Fibroblast of villous mesenchyme (primary cell): Measurements from ENCODE around the gene PAAF1. TPM values are rescaled to one million over a fixed set of nuclear protein-coding genes. Genes with fewer than 3 reads are reported as not detected.

Source experiments
- DNase-seq: peaks from one replicate; pipeline ENCODE4 v3.0.0-alpha.2; 2010; ENCODE audit warnings: low read depth
- H3K4me3 ChIP-seq: 2 replicates; pipeline ENCODE4 v1.5.1; 2011; ENCODE audit warnings: low read depth, mild to moderate bottlenecking, low read length
- total RNA-seq: library from RNA; depleted of rRNA; stranded (reverse); fragments of >200 nt; gene quantifications from 2 replicates; pipeline ENCODE4 v1.2.3, GENCODE V29; 2012
- TF ChIP-seq, protein P1 (sequence below): IDR thresholded peaks from 2 replicates; pipeline ENCODE4 v1.5.1; 2012; ENCODE audit warnings: low read depth, mild to moderate bottlenecking, low read length; ENCODE audit not compliant: insufficient read depth

Gene PAAF1
- total RNA-seq, 1 donor = 6.9 TPM

DNA sequence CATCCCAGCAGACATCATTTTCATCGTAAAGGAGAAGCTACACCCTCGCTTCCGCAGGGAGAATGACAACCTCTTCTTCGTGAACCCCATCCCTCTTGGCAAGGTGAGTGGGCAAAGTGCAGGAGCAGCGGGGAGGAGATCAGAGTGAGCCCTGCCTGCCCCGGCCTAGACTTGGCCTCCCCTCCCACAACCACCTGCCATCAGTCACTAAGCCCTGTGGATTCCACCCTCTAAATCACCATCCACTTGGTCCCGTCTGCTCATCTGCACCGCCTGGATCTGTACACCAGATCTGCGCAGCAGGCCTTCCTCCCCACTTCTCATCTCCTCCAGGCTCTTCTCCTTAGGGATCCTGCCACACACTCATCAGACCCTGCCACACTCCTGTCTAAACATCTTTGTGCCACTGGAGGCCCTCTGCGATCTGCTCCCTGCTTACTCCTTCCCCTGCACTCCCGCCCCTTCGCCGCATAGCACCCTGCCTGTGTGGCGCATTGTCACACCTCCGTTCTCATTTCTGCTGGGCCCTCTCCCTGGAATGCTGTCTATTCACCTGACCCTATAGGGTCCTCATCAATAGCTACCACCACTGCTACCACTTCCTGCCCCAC is 91.7 kb downstream of the PAAF1 start:
- no peak overlapping the region for H3K4me3 ChIP-seq
- DNase-seq = no peak
- TF ChIP-seq, protein P1, sequence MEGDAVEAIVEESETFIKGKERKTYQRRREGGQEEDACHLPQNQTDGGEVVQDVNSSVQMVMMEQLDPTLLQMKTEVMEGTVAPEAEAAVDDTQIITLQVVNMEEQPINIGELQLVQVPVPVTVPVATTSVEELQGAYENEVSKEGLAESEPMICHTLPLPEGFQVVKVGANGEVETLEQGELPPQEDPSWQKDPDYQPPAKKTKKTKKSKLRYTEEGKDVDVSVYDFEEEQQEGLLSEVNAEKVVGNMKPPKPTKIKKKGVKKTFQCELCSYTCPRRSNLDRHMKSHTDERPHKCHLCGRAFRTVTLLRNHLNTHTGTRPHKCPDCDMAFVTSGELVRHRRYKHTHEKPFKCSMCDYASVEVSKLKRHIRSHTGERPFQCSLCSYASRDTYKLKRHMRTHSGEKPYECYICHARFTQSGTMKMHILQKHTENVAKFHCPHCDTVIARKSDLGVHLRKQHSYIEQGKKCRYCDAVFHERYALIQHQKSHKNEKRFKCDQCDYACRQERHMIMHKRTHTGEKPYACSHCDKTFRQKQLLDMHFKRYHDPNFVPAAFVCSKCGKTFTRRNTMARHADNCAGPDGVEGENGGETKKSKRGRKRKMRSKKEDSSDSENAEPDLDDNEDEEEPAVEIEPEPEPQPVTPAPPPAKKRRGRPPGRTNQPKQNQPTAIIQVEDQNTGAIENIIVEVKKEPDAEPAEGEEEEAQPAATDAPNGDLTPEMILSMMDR = no peak

DNA sequence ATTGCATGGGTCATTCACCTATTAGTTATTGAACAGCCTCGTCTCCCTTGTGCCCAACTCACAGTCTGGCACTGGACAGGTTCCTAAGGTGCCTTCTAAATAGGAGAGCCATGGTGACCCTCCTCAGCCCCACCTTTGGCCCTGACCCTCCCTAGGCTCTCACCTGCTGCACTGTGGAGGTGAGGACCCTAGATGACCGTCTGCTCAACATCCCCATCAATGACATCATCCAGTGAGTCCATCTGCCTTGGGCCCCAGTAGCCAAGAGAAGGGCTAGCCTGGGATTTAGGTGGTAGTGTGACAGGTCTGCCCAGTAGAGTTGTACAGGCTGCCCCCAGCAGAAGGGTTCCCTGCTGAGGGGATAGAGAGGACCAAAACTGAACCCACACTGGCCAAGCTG is 92.3 kb downstream of the PAAF1 start:
- TF ChIP-seq, protein P1 = no peak
- DNase-seq = no peak
- H3K4me3 ChIP-seq = no peak overlapping the region

DNA sequence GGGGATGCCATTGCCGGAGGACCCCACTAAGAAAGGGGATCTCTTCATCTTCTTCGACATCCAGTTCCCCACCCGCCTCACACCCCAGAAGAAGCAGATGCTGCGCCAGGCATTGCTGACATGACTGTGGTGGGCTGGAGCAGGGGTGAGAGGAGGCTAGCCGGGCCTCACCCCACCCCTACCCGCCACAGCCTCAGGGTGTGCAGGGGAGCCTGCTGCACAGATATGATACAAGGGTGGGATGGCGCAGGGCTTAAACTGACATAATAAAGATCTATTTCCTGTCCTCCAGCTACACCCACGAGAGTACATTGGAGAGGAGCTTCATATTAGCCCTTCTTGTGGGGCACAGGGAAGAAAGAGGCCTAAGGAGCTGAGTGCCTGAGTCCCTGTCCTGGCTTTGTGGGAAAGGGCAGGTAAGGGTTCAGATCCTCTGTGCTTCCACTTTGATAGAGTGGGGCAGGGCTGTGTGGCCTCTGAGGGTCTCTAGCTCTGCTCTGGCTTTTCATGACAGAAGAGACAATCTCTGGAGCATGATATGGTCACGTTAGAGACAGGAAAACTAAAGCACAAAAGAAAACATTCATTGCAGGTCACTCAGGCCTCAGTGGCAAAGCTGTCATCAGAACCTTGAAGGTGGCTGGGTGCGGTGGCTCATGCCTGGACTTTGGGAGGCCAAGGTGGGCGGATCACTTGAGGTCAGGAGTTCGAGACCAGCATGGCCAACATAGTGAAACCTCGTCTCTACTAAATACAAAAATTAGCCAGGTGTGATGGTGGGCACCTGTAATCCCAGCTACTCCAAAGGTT is 93.4 kb downstream of the PAAF1 start:
- H3K4me3 ChIP-seq = no peak overlapping the region
- no peak for DNase-seq
- TF ChIP-seq, protein P1 = no peak

DNA sequence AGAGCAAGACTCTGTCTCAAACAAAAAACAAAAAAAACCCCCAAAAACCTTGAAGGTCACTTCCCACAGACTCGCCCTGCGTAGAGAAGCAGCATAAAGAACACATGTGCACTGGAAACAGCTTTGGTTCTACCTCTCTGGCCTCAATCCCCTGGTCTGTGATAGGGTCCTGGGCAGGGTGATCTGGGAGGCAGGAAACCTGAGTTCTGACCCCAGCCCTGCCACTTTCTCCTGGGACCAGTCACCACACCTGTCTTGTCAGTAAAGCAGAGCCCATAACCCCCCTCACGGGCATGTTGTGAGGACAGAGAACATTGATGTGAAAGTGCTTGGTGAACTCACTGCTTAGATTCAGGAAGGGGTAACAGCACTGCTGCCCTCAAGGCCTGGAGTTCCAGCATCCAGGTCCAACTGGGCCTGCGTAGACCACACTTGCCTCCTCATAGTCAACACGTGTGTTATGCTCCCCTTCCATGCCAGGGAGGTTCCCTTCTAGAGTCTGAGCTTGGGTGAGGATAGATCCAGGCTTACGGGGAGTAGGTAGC is 94.4 kb downstream of the PAAF1 start:
- DNase-seq = no peak
- H3K4me3 ChIP-seq = no peak overlapping the region
- TF ChIP-seq, protein P1 = no peak

DNA sequence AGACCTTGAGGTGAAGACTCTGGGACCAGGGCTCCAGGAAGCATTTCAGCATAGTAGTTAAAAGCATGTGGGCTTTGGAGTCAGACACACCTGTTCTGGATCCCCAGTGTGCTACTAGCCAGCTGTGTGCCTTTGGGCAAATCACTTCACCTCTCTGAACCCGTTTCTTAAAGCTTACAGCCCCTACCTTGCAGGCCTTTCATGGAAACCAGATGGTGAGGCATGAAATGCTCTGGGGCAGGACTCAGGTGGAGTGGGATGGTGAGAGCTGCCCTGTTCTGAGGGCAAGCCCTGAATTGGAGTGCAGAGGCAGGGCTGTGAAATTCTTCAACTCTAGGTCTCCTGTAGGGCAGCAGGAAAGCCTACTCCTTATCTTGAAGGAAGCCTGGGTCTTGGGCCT is 95.4 kb downstream of the PAAF1 start:
- H3K4me3 ChIP-seq = no peak overlapping the region
- DNase-seq = no peak
- TF ChIP-seq, protein P1 = no peak

DNA sequence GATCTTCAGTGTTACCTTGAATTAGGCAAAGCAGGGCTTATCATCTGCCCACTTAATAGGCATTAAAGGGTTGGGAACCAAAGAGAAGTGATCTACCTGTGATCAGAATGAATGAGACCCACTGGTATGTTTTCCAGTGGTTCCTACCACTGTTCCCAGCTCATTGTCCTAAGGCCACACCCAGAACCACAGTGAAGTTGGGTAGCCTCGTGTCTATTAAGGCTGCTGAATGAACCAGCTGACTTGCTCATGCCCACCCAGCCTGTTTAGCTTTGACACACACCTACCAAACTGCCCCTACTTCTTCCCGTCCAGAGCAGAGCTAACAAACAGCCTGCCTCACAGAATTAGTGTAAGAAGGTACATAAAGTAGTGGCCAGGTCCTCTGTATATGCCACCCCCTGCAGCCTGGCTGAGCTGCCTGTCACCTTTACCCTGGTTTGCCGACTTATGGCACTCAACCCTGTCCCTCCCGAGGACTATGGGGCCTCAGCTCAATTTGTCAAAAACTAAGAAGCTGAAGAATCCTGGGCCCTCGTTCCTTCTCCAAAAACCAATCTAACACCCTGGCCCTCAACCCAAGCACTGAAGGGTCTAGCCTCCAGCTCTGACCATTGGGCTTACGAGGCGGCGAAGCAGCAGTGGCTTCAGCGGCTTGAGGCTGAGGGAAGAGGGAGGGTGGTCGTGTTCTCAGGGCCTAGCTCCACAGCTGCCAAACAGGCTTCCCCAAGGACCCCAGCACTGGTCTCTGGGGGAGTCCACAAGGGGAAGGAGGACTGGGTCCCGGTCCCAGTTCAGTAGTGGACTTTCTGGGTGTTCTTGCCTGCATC is 96.0 kb downstream of the PAAF1 start:
- TF ChIP-seq, protein P1 = no peak
- no peak for DNase-seq
- no peak overlapping the region for H3K4me3 ChIP-seq
